Panc1 (cell line): Measurements from ENCODE around the gene LRRC70. TPM values are rescaled to one million over a fixed set of nuclear protein-coding genes. Genes with fewer than 3 reads are reported as not detected.

Source experiments
- ATAC-seq: fragments of 200-7000 bp; cut with Tn5 transposase; 2 replicates; pipeline ENCODE4 v1.9.1; 2020; ENCODE audit warnings: mild to moderate bottlenecking, moderate library complexity
- BruUV-seq: library from RNA; stranded (reverse); fragments of 400-500 nt; replicated peaks from 2 replicates; lab custom pipeline; 2021; lab: Mats Ljungman, UMichigan
- CTCF ChIA-PET: fragments of 300-600 bp; sonication (Branson Sonifier 250); formaldehyde crosslinking; loops from one replicate; lab custom pipeline; 2022; ENCODE audit warnings: antibody characterized with exemption; lab: Charles Lee
- POLR2A ChIA-PET: fragments of 300-600 bp; sonication (Branson Sonifier 250); formaldehyde crosslinking; loops from one replicate; lab custom pipeline; 2022; ENCODE audit warnings: antibody characterized with exemption; lab: Charles Lee
- DNase-seq: peaks from one replicate; pipeline ENCODE4 v3.0.0-alpha.2; 2010; ENCODE audit warnings: low read depth, low spot score
- H3K27ac ChIP-seq: 2 replicates; pipeline ENCODE4 v1.5.1; 2011; ENCODE audit warnings: mild to moderate bottlenecking, low read length, inconsistent platforms
- H3K27me3 ChIP-seq: fragments of 200-500 bp; sonication (Bioruptor generic); 2 replicates; pipeline ENCODE4 v1.6.0; 2014; ENCODE audit warnings: low read length, inconsistent platforms; ENCODE audit not compliant: control insufficient read depth, insufficient read depth
- H3K36me3 ChIP-seq: fragments of 200-500 bp; sonication (Bioruptor generic); 2 replicates; pipeline ENCODE4 v1.5.1; 2014; ENCODE audit warnings: inconsistent platforms, mild to moderate bottlenecking, low read length, moderate library complexity; ENCODE audit not compliant: control insufficient read depth, insufficient read depth
- H3K4me1 ChIP-seq: 2 replicates; pipeline ENCODE4 v1.5.1; 2011; ENCODE audit warnings: inconsistent platforms, mild to moderate bottlenecking, low read length, moderate library complexity; ENCODE audit not compliant: control insufficient read depth, insufficient read depth
- H3K4me3 ChIP-seq, 2 experiments: 2 replicates each; pipeline ENCODE4 v1.5.1; 2011 to 2012; ENCODE audit warnings: low read depth in 2 of 2, low read length in 2 of 2, mild to moderate bottlenecking in 2 of 2, inconsistent platforms in 1 of 2, moderate library complexity in 1 of 2
- H3K9me3 ChIP-seq: fragments of 200-500 bp; sonication (Bioruptor generic); 2 replicates; pipeline ENCODE4 v1.5.1; 2014; ENCODE audit warnings: low read depth, mild to moderate bottlenecking, inconsistent platforms, low read length, moderate library complexity; ENCODE audit not compliant: control insufficient read depth, insufficient read depth
- POLR2AphosphoS5 ChIP-seq: IDR thresholded peaks from 2 replicates; pipeline ENCODE4 v1.6.1; 2012; ENCODE audit warnings: mild to moderate bottlenecking, low read depth, low read length, moderate library complexity
- REST ChIP-seq, 2 experiments: IDR thresholded peaks; 2 replicates each; pipeline ENCODE4 v1.6.1; 2011 to 2012; ENCODE audit warnings: low read depth in 2 of 2, control low read depth in 1 of 2, low read length in 1 of 2, mild to moderate bottlenecking in 1 of 2, moderate library complexity in 1 of 2; ENCODE audit not compliant: insufficient read depth in 1 of 2
- SIN3A ChIP-seq: IDR thresholded peaks from 2 replicates; pipeline ENCODE4 v1.6.1; 2012; ENCODE audit warnings: low read depth, mild to moderate bottlenecking, low read length, moderate library complexity, borderline replicate concordance; ENCODE audit not compliant: insufficient read depth
- TCF7L2 ChIP-seq: IDR thresholded peaks from 2 replicates; pipeline ENCODE4 v1.6.1; 2011; ENCODE audit warnings: mild to moderate bottlenecking, low read depth, low read length, inconsistent platforms
- in situ Hi-C: cut with HindIII; loops from 2 replicates; pipeline ENCODE4 v1.10.0; 2016; ENCODE audit warnings: low sequenced_read_pairs, low pct_unique_long_range_greater_than_20kb
- intact Hi-C: fragments of 100-400 bp; cut with micrococcal nuclease; formaldehyde crosslinking; loops from one replicate; pipeline ENCODE4 v1.10.0; 2022; ENCODE audit not compliant: unreplicated experiment
- total RNA-seq: library from RNA; stranded (reverse); gene quantifications from one replicate; pipeline ENCODE4 v1.2.1, GENCODE V29; 2021; ENCODE audit not compliant: unreplicated experiment
- TF ChIP-seq, protein P1 (sequence below): fragments of 450-650 bp; IDR thresholded peaks from 2 replicates; pipeline ENCODE4 v1.5.1; 2017; ENCODE audit warnings: mild to moderate bottlenecking

LRRC70 gene
- total RNA-seq, 1 experiment from 2014 or later: 0.13 TPM

- TF ChIP-seq, protein P1, sequence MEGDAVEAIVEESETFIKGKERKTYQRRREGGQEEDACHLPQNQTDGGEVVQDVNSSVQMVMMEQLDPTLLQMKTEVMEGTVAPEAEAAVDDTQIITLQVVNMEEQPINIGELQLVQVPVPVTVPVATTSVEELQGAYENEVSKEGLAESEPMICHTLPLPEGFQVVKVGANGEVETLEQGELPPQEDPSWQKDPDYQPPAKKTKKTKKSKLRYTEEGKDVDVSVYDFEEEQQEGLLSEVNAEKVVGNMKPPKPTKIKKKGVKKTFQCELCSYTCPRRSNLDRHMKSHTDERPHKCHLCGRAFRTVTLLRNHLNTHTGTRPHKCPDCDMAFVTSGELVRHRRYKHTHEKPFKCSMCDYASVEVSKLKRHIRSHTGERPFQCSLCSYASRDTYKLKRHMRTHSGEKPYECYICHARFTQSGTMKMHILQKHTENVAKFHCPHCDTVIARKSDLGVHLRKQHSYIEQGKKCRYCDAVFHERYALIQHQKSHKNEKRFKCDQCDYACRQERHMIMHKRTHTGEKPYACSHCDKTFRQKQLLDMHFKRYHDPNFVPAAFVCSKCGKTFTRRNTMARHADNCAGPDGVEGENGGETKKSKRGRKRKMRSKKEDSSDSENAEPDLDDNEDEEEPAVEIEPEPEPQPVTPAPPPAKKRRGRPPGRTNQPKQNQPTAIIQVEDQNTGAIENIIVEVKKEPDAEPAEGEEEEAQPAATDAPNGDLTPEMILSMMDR: no peak
- no peak for TF ChIP-seq SIN3A
- TF ChIP-seq POLR2AphosphoS5: no peak
- no peak for TF ChIP-seq REST (IDR thresholded peaks at IDR 0.05; ENCODE audit: insufficient read depth in 1 of 2, low read depth in 2 of 2, low read length in 1 of 2)
- TF ChIP-seq TCF7L2: no peak
- in situ Hi-C loops: no loop called here
- no peak overlapping the region for H3K4me3 ChIP-seq
- CTCF ChIA-PET: no interaction called here
- intact Hi-C loops: no loop called here
- DNase-seq (no peak), ATAC-seq (no peak)
- POLR2A ChIA-PET: no interaction called here
- no peaks in the 10 kb centered on the region for H3K4me1 ChIP-seq
- H3K36me3 ChIP-seq: no peaks in the 10 kb centered on the region
- no peak overlapping the region for H3K27ac ChIP-seq
- H3K27me3 ChIP-seq: no peaks in the 10 kb centered on the region
- BruUV-seq: TSS peak; percentile 15
- H3K9me3 ChIP-seq: no peaks in the 10 kb centered on the region
These were observed 13.9 kb downstream of the LRRC70 start for GRCh38 chr5:62592558-62592957.

DNA sequence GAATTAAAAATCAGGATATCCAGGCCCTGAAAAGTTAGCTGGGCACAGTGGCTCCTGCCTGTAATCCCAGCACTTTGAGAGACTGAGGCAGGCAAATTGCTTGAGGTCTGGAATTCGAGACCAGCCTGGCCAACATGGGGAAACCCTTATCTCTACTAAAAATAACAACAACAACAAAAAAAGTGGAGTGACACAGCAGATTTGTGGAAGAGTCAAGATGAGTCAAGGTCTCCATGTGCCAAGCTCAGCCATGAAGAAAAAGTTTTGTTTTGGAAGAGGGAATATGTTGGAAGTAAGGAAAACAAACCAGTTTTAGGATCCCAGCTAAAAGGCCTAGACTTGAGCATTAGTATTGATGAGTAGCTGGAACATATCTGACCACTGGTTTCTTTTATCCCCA lies 14.7 kb downstream of the LRRC70 start:
- Histone ChIP-seq H3K27ac (no peak overlapping the region), H3K36me3 (no peaks in the 10 kb centered on the region), H3K27me3 (no peaks in the 10 kb centered on the region), H3K4me3 (no peak overlapping the region), H3K4me1 (no peaks in the 10 kb centered on the region), H3K9me3 (no peaks in the 10 kb centered on the region)
- TF ChIP-seq POLR2AphosphoS5: no peak
- no peak for TF ChIP-seq TCF7L2
- no peak for TF ChIP-seq REST (IDR thresholded peaks at IDR 0.05; ENCODE audit: insufficient read depth in 1 of 2, low read depth in 2 of 2, low read length in 1 of 2)
- no peak for TF ChIP-seq SIN3A
- TF ChIP-seq, protein P1: no peak
- ATAC-seq: no peak
- CTCF ChIA-PET: no interaction called here
- DNase-seq: no peak
- BruUV-seq: no TSS peak
- intact Hi-C loops: no loop called here
- POLR2A ChIA-PET: no interaction called here
- in situ Hi-C loops: no loop called here
